HG02885 (cell line): ENCODE measurements around the gene PROSER3.

ENCODE experiments used
- ATAC-seq: cut with Tn5 transposase; IDR thresholded peaks from one replicate; pipeline ENCODE4 v1.9.1; 2021; ENCODE audit warnings: mild to moderate bottlenecking; ENCODE audit not compliant: unreplicated experiment, poor library complexity

PROSER3 gene

DNA sequence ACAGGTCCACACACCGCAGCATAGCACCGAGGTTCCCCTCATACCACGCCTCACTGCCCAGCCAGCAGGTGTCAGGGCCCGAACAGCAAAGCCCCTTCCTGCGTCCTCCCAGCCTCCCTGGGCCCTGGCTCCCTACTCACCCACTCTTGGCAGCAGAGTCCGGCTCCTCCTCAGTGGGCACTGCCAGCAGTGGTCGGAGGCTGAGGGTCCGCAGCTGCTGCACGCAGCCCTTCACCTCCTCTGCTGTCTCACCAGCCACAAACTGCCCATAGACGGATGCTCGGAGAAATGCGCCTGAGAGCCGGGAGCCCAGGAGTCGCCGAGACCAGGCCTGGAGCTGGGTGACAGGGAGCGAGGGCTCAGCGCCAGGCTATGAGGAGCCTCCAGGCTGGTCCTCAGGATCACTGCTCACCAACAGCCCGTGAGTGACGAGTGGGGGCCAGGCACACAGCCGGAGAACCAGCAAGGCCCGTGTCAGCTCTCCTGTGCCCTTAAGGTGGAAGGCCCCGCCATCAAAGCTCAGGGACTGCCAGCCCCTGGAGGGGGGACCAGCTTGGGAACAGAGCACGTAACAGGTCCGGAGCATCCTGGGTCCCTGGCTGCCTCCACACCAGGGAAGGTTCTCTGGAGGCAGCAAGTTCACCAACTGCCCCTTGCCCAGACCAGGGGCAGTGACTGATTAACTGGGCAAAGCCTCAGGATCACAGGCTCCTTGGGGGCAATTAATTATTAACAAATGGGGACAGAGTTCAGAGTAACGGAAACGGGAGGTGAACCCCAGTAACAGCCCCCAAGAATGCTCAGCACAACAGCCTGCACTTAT, 54.5 kb downstream of the PROSER3 start, which contains the start of gene PRODH2:
Gene PRODH2, minus strand, starts transcription at position 626 of the 823 bp plus-strand sequence. Its CDS starts 40 bp downstream, at position 586.
- ATAC-seq, result no peak

DNA sequence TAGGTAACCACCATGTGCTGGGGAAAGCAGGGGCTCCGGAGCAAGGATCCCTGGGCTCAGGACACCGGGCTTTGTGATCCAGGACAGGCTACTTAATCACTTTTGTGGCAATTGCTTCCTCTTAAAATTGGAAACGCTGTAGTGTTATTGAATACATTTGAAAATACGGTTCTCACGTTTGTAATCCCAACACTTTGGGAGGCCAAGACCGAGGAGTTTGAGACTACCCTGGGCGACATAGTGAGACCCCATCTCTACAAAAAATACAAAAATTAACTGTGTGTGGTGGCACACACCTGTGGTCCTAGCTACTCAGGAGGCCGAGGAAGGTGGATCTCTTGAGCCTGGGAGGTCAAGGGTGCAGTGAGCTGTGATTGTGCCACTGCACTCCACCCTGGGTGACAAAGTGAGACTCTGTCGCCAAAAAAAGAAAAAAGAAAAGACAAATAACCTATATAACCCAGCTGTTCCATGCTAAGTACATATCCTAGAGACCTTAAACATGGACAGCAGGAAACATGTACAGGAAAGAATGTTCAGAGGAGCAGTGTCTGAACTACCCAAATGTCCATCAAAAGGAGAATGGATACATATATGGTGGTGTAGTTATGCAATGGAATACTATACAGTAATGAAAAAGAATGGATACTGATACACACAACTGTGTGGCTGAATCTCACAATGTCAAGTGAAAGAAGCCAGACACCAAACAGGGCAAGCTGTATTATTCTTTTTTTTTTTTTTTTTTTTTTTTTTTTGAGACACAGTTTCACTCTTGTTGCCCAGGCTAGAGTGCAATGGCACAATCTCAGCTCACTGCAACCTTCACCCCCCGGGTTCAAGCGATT, 55.3 kb downstream of the PROSER3 start:
- no peak for ATAC-seq

DNA sequence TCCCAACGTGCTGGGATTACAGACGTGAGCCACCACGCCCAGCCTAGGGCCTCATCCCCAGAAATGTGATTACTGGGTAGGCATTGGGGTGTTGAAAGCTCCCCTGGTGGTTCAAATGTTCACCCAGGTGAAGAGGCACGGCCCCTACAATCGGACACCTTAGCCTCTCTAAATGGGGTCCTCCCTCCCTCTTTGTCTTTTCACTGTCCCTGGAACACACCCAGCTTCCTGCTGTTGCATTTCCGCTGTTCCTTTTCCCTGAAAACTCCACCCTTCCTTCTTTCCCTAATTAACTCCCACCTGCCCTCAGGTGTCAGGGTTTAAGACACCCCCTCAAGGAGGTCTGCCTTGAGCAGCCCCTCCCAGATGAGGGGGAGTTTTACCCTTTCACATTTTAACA, 58.3 kb downstream of the PROSER3 start:
- no peak for ATAC-seq

DNA sequence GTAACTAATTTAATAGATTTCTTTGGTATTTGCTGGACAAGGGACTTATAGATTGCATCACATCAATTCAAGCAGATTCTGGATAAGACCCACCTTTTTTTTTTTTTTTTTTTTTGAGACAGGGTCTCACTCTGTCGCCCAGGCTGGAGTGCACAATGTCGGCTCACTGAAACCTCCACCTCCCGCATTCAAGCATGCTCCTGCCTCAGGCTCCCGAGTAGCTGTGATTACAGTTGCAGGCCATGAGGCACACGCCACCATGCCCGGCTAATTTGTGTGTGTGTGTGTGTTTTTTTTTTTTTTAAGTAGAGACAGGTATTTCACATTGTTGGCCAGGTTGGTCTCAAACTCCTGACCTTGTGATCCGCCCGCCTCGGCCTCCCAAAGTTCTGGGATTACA, 58.9 kb downstream of the PROSER3 start:
- ATAC-seq, result no peak

DNA sequence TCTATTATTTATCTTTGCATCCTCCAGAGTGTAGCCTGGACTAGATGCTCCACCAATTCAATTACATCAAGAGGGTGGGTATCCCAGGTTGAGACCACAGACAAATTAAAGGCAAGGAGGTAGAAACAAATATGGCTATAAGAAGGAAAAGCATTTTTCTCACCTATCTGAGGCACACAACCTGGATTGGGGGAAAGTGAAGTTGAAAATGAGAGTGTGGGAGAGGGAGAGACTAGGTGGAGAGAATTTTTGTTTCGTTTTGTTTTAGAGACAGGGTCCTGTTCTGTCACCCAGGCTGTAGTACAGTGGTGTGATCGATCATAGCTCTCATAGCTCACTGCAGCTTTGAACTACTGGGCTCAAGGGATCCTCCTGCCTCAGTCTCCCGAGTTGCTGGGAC, 60.5 kb downstream of the PROSER3 start:
- ATAC-seq, result no peak
